K562 (cell line): ENCODE measurements around the gene ST6GALNAC3.

ENCODE experiments used
- KDM5B ChIP-seq: fragments of 200-600 bp; sonication (generic); IDR thresholded peaks from 2 replicates; pipeline ENCODE4 v1.6.1; 2012; ENCODE audit warnings: low read depth, mild to moderate bottlenecking, moderate library complexity, low read length, control low read depth, inconsistent platforms; ENCODE audit not compliant: insufficient replicate concordance
- NFE2L1 ChIP-seq: fragments of 450-650 bp; IDR thresholded peaks from 2 replicates; pipeline ENCODE4 v1.6.1; 2016; ENCODE audit warnings: missing genetic modification characterization, low read depth, mild to moderate bottlenecking, missing compliant biosample characterization, moderate library complexity, borderline replicate concordance
- POLR2A ChIP-seq: fragments of 450-650 bp; conservative IDR thresholded peaks from 2 replicates; pipeline ENCODE4 v1.6.1; 2016
- TAF1 ChIP-seq: IDR thresholded peaks from 2 replicates; pipeline ENCODE4 v1.6.1; 2011; ENCODE audit warnings: mild to moderate bottlenecking, low read length, moderate library complexity; ENCODE audit not compliant: insufficient read depth, control insufficient read depth, severe bottlenecking; ENCODE audit errors: extremely low read depth
- TCF7L2 ChIP-seq: fragments of 150-350 bp; IDR thresholded peaks from 2 replicates; pipeline ENCODE4 v1.6.1; 2016; ENCODE audit warnings: low read depth, mild to moderate bottlenecking, low read length, moderate library complexity
- TRIM24 ChIP-seq, 2 experiments: fragments of 450-650 bp; IDR thresholded peaks; 2 replicates each; pipeline ENCODE4 v1.6.1; 2016
- ZFX ChIP-seq: sonication (generic); formaldehyde crosslinking; IDR thresholded peaks from 2 replicates; pipeline ENCODE4 v1.8.0; 2022; ENCODE audit warnings: mild to moderate bottlenecking, missing genetic modification reagents, moderate library complexity
- ZNF140 ChIP-seq: fragments of 250-450 bp; sonication (Bioruptor Pico); IDR thresholded peaks from 2 replicates; pipeline ENCODE4 v1.8.0; 2021; ENCODE audit warnings: moderate library complexity, mild to moderate bottlenecking, inconsistent platforms
- ZNF24 ChIP-seq: fragments of 450-650 bp; IDR thresholded peaks from 2 replicates; pipeline ENCODE4 v1.6.1; 2016
- ZNF444 ChIP-seq: fragments of 250-450 bp; sonication (Bioruptor Pico); IDR thresholded peaks from 2 replicates; pipeline ENCODE4 v1.4.0; 2020; ENCODE audit warnings: mild to moderate bottlenecking, moderate library complexity
- TF ChIP-seq, protein P1 (sequence below), 2 experiments: fragments of 450-650 bp; formaldehyde crosslinking in 1 of 2; IDR thresholded peaks; 2 replicates each; pipeline versions ENCODE4 v1.4.0 to v1.6.1; 2014 to 2020; ENCODE audit warnings: mild to moderate bottlenecking in 2 of 2, borderline replicate concordance in 1 of 2, low read depth in 1 of 2
- TF ChIP-seq, protein P2 (sequence below): fragments of 450-650 bp; IDR thresholded peaks from 2 replicates; pipeline ENCODE4 v1.6.1; 2018; ENCODE audit not compliant: partially characterized antibody
- TF ChIP-seq, protein P3 (sequence below): fragments of 450-650 bp; conservative IDR thresholded peaks from 2 replicates; pipeline ENCODE4 v1.6.1; 2016; ENCODE audit warnings: missing genetic modification characterization, low read depth, mild to moderate bottlenecking, control low read depth, missing compliant biosample characterization
- TF ChIP-seq, protein P4 (sequence below): fragments of 250-450 bp; sonication (Bioruptor Pico); IDR thresholded peaks from 2 replicates; pipeline ENCODE4 v1.4.0; 2020; ENCODE audit warnings: mild to moderate bottlenecking

DNA sequence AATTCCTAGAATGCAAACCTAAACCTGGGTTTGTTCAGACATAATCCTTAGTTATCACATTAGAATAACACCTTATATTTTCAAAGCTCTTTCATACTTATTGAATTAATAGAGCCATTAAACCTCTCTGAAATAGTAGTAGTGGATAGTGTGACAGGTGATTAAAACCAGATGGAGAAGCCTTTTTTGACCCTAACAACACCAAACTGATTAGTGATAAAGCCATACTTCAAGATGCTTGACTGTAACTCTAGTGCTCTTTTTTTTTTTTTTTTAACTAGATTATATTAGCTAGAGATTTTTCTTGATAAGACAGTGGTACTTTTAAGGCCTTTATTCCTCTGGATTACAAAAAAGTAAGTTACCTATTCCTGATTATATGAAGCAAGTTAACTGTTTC lies 190.1 kb downstream of the ST6GALNAC3 start:
- no peak for TF ChIP-seq POLR2A
- TF ChIP-seq TCF7L2, result no peak
- TF ChIP-seq TRIM24 (IDR thresholded peaks at IDR 0.05), result no peak
- TF ChIP-seq TAF1, result no peak
- TF ChIP-seq, protein P1, sequence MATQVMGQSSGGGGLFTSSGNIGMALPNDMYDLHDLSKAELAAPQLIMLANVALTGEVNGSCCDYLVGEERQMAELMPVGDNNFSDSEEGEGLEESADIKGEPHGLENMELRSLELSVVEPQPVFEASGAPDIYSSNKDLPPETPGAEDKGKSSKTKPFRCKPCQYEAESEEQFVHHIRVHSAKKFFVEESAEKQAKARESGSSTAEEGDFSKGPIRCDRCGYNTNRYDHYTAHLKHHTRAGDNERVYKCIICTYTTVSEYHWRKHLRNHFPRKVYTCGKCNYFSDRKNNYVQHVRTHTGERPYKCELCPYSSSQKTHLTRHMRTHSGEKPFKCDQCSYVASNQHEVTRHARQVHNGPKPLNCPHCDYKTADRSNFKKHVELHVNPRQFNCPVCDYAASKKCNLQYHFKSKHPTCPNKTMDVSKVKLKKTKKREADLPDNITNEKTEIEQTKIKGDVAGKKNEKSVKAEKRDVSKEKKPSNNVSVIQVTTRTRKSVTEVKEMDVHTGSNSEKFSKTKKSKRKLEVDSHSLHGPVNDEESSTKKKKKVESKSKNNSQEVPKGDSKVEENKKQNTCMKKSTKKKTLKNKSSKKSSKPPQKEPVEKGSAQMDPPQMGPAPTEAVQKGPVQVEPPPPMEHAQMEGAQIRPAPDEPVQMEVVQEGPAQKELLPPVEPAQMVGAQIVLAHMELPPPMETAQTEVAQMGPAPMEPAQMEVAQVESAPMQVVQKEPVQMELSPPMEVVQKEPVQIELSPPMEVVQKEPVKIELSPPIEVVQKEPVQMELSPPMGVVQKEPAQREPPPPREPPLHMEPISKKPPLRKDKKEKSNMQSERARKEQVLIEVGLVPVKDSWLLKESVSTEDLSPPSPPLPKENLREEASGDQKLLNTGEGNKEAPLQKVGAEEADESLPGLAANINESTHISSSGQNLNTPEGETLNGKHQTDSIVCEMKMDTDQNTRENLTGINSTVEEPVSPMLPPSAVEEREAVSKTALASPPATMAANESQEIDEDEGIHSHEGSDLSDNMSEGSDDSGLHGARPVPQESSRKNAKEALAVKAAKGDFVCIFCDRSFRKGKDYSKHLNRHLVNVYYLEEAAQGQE (IDR thresholded peaks at IDR 0.05; ENCODE audit: borderline replicate concordance), result no peak
- TF ChIP-seq, protein P1 (CRISPR knock-in tag; IDR thresholded peaks at IDR 0.05; ENCODE audit: low read depth), result no peak
- TF ChIP-seq, protein P2, sequence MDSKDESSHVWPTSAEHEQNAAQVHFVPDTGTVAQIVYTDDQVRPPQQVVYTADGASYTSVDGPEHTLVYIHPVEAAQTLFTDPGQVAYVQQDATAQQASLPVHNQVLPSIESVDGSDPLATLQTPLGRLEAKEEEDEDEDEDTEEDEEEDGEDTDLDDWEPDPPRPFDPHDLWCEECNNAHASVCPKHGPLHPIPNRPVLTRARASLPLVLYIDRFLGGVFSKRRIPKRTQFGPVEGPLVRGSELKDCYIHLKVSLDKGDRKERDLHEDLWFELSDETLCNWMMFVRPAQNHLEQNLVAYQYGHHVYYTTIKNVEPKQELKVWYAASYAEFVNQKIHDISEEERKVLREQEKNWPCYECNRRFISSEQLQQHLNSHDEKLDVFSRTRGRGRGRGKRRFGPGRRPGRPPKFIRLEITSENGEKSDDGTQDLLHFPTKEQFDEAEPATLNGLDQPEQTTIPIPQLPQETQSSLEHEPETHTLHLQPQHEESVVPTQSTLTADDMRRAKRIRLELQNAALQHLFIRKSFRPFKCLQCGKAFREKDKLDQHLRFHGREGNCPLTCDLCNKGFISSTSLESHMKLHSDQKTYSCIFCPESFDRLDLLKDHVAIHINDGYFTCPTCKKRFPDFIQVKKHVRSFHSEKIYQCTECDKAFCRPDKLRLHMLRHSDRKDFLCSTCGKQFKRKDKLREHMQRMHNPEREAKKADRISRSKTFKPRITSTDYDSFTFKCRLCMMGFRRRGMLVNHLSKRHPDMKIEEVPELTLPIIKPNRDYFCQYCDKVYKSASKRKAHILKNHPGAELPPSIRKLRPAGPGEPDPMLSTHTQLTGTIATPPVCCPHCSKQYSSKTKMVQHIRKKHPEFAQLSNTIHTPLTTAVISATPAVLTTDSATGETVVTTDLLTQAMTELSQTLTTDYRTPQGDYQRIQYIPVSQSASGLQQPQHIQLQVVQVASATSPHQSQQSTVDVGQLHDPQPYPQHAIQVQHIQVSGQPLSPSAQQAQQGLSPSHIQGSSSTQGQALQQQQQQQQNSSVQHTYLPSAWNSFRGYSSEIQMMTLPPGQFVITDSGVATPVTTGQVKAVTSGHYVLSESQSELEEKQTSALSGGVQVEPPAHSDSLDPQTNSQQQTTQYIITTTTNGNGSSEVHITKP, result no peak
- TF ChIP-seq, protein P3, sequence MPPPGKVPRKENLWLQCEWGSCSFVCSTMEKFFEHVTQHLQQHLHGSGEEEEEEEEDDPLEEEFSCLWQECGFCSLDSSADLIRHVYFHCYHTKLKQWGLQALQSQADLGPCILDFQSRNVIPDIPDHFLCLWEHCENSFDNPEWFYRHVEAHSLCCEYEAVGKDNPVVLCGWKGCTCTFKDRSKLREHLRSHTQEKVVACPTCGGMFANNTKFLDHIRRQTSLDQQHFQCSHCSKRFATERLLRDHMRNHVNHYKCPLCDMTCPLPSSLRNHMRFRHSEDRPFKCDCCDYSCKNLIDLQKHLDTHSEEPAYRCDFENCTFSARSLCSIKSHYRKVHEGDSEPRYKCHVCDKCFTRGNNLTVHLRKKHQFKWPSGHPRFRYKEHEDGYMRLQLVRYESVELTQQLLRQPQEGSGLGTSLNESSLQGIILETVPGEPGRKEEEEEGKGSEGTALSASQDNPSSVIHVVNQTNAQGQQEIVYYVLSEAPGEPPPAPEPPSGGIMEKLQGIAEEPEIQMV (tag), result no peak
- no peak for TF ChIP-seq ZNF24
- no peak for TF ChIP-seq ZNF444 (CRISPR knock-in tag)
- TF ChIP-seq NFE2L1 (tag), result no peak
- TF ChIP-seq, protein P4, sequence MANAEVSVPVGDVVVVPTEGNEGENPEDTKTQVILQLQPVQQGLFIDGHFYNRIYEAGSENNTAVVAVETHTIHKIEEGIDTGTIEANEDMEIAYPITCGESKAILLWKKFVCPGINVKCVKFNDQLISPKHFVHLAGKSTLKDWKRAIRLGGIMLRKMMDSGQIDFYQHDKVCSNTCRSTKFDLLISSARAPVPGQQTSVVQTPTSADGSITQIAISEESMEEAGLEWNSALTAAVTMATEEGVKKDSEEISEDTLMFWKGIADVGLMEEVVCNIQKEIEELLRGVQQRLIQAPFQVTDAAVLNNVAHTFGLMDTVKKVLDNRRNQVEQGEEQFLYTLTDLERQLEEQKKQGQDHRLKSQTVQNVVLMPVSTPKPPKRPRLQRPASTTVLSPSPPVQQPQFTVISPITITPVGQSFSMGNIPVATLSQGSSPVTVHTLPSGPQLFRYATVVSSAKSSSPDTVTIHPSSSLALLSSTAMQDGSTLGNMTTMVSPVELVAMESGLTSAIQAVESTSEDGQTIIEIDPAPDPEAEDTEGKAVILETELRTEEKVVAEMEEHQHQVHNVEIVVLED (CRISPR knock-in tag), result no peak
- no peak for TF ChIP-seq KDM5B
- no peak for TF ChIP-seq ZNF140 (CRISPR knock-in tag)
- TF ChIP-seq ZFX (CRISPR knock-in tag), result no peak
